Measurements from ENCODE around the gene KIF25. TPM values are rescaled to one million over a fixed set of nuclear protein-coding genes. Genes with fewer than 3 reads are reported as not detected.

The KIF25 gene
- total RNA-seq, 1 experiment from 2014 or later, result 0.28 TPM

- Mint-ChIP-seq H3K4me3 (no peak overlapping the region), H3K9me3 (no peaks in the 10 kb centered on the region), H3K4me1 (no peaks in the 10 kb centered on the region), H3K27me3 (ENCODE audit: low read depth) (no peaks in the 10 kb centered on the region), H3K36me3 (peaks cover 66% of the 10 kb centered on the region), H3K27ac (no peak overlapping the region)
- ATAC-seq (no peak), DNase-seq (ENCODE audit: low spot score) (no peak)
- TF ChIP-seq ZSCAN18 (CRISPR knock-in tag; IDR thresholded peaks at IDR 0.05) (no peak), ATF1 (CRISPR knock-in tag; IDR thresholded peaks at IDR 0.05) (no peak), GABPB1 (CRISPR knock-in tag; IDR thresholded peaks at IDR 0.05) (no peak), TCF7 (CRISPR knock-in tag; IDR thresholded peaks at IDR 0.05; ENCODE audit: low read depth) (no peak), USF1 (CRISPR knock-in tag; IDR thresholded peaks at IDR 0.05) (no peak), NFYB (CRISPR knock-in tag; conservative IDR thresholded peaks at IDR 0.05; ENCODE audit: low read depth) (no peak), NFE2L1 (CRISPR knock-in tag; IDR thresholded peaks at IDR 0.05) (no peak), ZNF263 (CRISPR knock-in tag; IDR thresholded peaks at IDR 0.05; ENCODE audit: low read depth) (no peak), ATF6 (CRISPR knock-in tag; IDR thresholded peaks at IDR 0.05) (no peak), FOXP4 (CRISPR knock-in tag; IDR thresholded peaks at IDR 0.05) (no peak), ETV6 (CRISPR knock-in tag; IDR thresholded peaks at IDR 0.05) (no peak), E2F4 (CRISPR knock-in tag; IDR thresholded peaks at IDR 0.05; ENCODE audit: borderline replicate concordance, low read depth) (no peak), MLX (CRISPR knock-in tag; IDR thresholded peaks at IDR 0.05) (no peak)
- CTCF ChIA-PET, result no interaction called here
- POLR2A ChIA-PET, result no interaction called here
These were observed 45.0 kb upstream of the KIF25 start for GRCh38 chr6:167952512-167952859.

- H3K9me3 Mint-ChIP-seq, result no peaks in the 10 kb centered on the region
- no peak overlapping the region for H3K4me3 Mint-ChIP-seq
- DNase-seq (ENCODE audit: low spot score), result no peak
- no peaks in the 10 kb centered on the region for H3K27me3 Mint-ChIP-seq (ENCODE audit: low read depth)
- ATAC-seq, result no peak
- H3K27ac Mint-ChIP-seq, result no peak overlapping the region; the same call in 1 of the 2 replicates
- CTCF ChIA-PET, result no interaction called here
- peaks cover 60% of the 10 kb centered on the region for H3K36me3 Mint-ChIP-seq
- peaks cover 3% of the 10 kb centered on the region; the same call in 1 of the 2 replicates for H3K4me1 Mint-ChIP-seq
- POLR2A ChIA-PET, result no interaction called here
- TF ChIP-seq IRF2 (CRISPR knock-in tag; IDR thresholded peaks at IDR 0.05; ENCODE audit: borderline replicate concordance, low read depth), result no peak
- TF ChIP-seq ZSCAN18 (CRISPR knock-in tag; IDR thresholded peaks at IDR 0.05), result no peak
- no peak for TF ChIP-seq HMGA2 (CRISPR knock-in tag; IDR thresholded peaks at IDR 0.05)
- no peak for TF ChIP-seq ZMAT4 (CRISPR knock-in tag; IDR thresholded peaks at IDR 0.05)
- no peak for TF ChIP-seq USF1 (CRISPR knock-in tag; IDR thresholded peaks at IDR 0.05)
These were observed 43.9 kb upstream of the KIF25 start for GRCh38 chr6:167953551-167953950.

Measured in WTC11 (cell line).